Kidney (tissue), 14 donors: ENCODE results near the gene OBSCN. TPM values are rescaled to one million over a fixed set of nuclear protein-coding genes. Genes with fewer than 3 reads are reported as not detected.

Experiments
- DNase-seq, 5 donors: peaks; one replicate each; pipeline ENCODE4 v3.0.0-alpha.2; 2013 to 2020
- FAIRE-seq: peaks from 2 replicates; lab custom pipeline; 2012; peaks lifted over from hg19 to GRCh38; lab: Jason Lieb, UNC
- H3K27ac ChIP-seq, 2 donors: one replicate each; pipeline ENCODE4 v1.7.0; 2013; ENCODE audit warnings: low read depth in 2 of 2, low read length in 2 of 2, inconsistent platforms in 1 of 2
- H3K27me3 ChIP-seq: one replicate; pipeline ENCODE4 v1.7.1; 2013; ENCODE audit warnings: low read length, inconsistent platforms; ENCODE audit not compliant: control insufficient read depth, insufficient read depth
- H3K36me3 ChIP-seq, 3 donors: one replicate each; pipeline versions ENCODE4 v1.7.0 to v1.7.1; 2013; ENCODE audit warnings: low read length in 3 of 3, control low read depth in 1 of 3, inconsistent platforms in 1 of 3; ENCODE audit not compliant: insufficient read depth in 3 of 3, control insufficient read depth in 2 of 3
- H3K4me1 ChIP-seq, 3 donors: one replicate each; pipeline versions ENCODE4 v1.7.0 to v1.7.1; 2013; ENCODE audit warnings: low read length in 3 of 3, inconsistent platforms in 1 of 3, low read depth in 1 of 3; ENCODE audit not compliant: control insufficient read depth in 2 of 3, insufficient read depth in 2 of 3
- H3K4me3 ChIP-seq, 3 donors: one replicate each; pipeline versions ENCODE4 v1.7.0 to v1.8.1; 2013; ENCODE audit warnings: low read length in 3 of 3, control low read depth in 1 of 3, inconsistent platforms in 1 of 3
- H3K9ac ChIP-seq, 3 donors: one replicate each; pipeline versions ENCODE4 v1.7.0 to v1.7.1; 2013; ENCODE audit warnings: low read length in 3 of 3, control low read depth in 1 of 3, inconsistent platforms in 1 of 3
- H3K9me3 ChIP-seq, 3 donors: one replicate each; pipeline versions ENCODE4 v1.7.0 to v1.7.1; 2013; ENCODE audit warnings: low read length in 3 of 3, control low read depth in 1 of 3, inconsistent platforms in 1 of 3; ENCODE audit not compliant: control insufficient read depth in 2 of 3, insufficient read depth in 1 of 3
- CTCF ChIP-seq: IDR thresholded peaks from 3 replicates; pipeline ENCODE4 v1.5.1; 2012; ENCODE audit warnings: mild to moderate bottlenecking, moderate library complexity, borderline replicate concordance; ENCODE audit not compliant: insufficient read depth; ENCODE audit errors: extremely low read depth
- intact Hi-C: fragments of 100-400 bp; cut with DNase I; formaldehyde crosslinking; loops from one replicate; pipeline ENCODE4 v1.11.1; 2022
- polyA plus RNA-seq: library from polyadenylated mRNA; stranded (reverse); fragments of 350-450 nt; fragmentation: Illumina TruSeq; extraction: RNeasy Lipid Tissue Mini Kit (QIAGEN cat#74804); gene quantifications from one replicate; pipeline ENCODE4 v1.2.3, GENCODE V29; 2014; ENCODE audit warnings: low read depth, low replicate concordance; ENCODE audit not compliant: insufficient read depth
- total RNA-seq: library from RNA; stranded (reverse); fragmentation: NEBNext Ultra II Directional; extraction: Animal tissue kit (Norgen Biotek cat#: 25700); gene quantifications from one replicate; pipeline ENCODE4 v1.2.1, GENCODE V29; 2021
- donor health status: control.
- donor health status: control.
- donor health status: control.
- donor health status: control.
- donor health status: control.
- donor health status: DM: yes; HTN: yes; CAD: no.
- donor health status: Normal renal cell carcinoma (clear cell type).

Gene OBSCN
- total and polyA plus RNA-seq, 2 donors from 2014 or later, result 14.5 to 30.0 TPM

- Histone ChIP-seq H3K36me3 (no peaks in the 10 kb centered on the region), H3K9me3 (no peaks in the 10 kb centered on the region), H3K27me3 (no peaks in the 10 kb centered on the region), H3K27ac (no peak overlapping the region), H3K4me3 (no peak overlapping the region), H3K4me1 (peaks cover 0 to 7% (median 7%) of the 10 kb centered on the region in 3 donors), H3K9ac (no peak overlapping the region)
- no peak for FAIRE-seq
- intact Hi-C loops, result no loop called here
- no peak for TF ChIP-seq CTCF
- DNase-seq, result peak in 1 of 5 donors; percentile 64
These were observed 64.5 kb downstream of the OBSCN start for GRCh38 chr1:228272331-228272791.

- TF ChIP-seq CTCF, result no peak
- DNase-seq (peak in 1 of 5 donors; percentile 63), FAIRE-seq (no peak)
- no peaks in the 10 kb centered on the region for H3K27me3 ChIP-seq
- H3K9me3 ChIP-seq, result no peaks in the 10 kb centered on the region
- H3K4me1 ChIP-seq, result peaks cover 0 to 7% (median 7%) of the 10 kb centered on the region in 3 donors
- H3K27ac ChIP-seq, result no peak overlapping the region
- intact Hi-C loops, result no loop called here
- no peaks in the 10 kb centered on the region for H3K36me3 ChIP-seq
- H3K9ac ChIP-seq, result no peak overlapping the region
- H3K4me3 ChIP-seq, result no peak overlapping the region
These were observed 65.2 kb downstream of the OBSCN start for GRCh38 chr1:228272831-228273571.

- FAIRE-seq (no peak), DNase-seq (peak in 2 of 5 donors; percentile 44 to 62)
- H3K9me3 ChIP-seq, result no peaks in the 10 kb centered on the region
- H3K4me1 ChIP-seq, result peaks cover 0 to 7% (median 7%) of the 10 kb centered on the region in 3 donors
- no peaks in the 10 kb centered on the region for H3K36me3 ChIP-seq
- no peaks in the 10 kb centered on the region for H3K27me3 ChIP-seq
- H3K27ac ChIP-seq, result no peak overlapping the region
- TF ChIP-seq CTCF, result no peak
- no peak overlapping the region for H3K4me3 ChIP-seq
- no peak overlapping the region for H3K9ac ChIP-seq
- intact Hi-C loops, result no loop called here
These were observed 66.0 kb downstream of the OBSCN start for GRCh38 chr1:228273720-228274451.
